T-cell (primary cell): ENCODE measurements around the gene POT1. TPM values are rescaled to one million over a fixed set of nuclear protein-coding genes. Genes with fewer than 3 reads are reported as not detected.

Experiments used
- ATAC-seq, 4 experiments: fragments of 200-7000 bp in 3 of 4; fragments of 150-1000 bp in 1 of 4; cut with Tn5 transposase; replicated peaks in 1 of 4; 1 replicate in 3 of 4; 2 replicates in 1 of 4; pipeline ENCODE4 v1.10.0; 2021; ENCODE audit warnings: moderate library complexity in 3 of 4, mild to moderate bottlenecking in 2 of 4, moderate number of reproducible peaks in 1 of 4
- CTCF ChIA-PET, 2 donors: fragments of 300-600 bp; sonication (Branson Sonifier 250); formaldehyde crosslinking; loops; one replicate each; lab custom pipeline; 2022; ENCODE audit warnings: antibody characterized with exemption in 2 of 2; lab: Charles Lee
- POLR2A ChIA-PET, 2 donors: fragments of 300-600 bp; sonication (Branson Sonifier 250); formaldehyde crosslinking; loops; one replicate each; lab custom pipeline; 2022; ENCODE audit warnings: antibody characterized with exemption in 2 of 2; lab: Charles Lee
- DNase-seq, 35 experiments: peaks; one replicate each; pipeline versions ENCODE4 v3.0.0 to v3.0.0-alpha.2; 2013 to 2023
- H3K27ac ChIP-seq: one replicate; pipeline ENCODE4 v1.5.1; 2013; ENCODE audit warnings: low read length
- H3K27me3 ChIP-seq, 2 experiments: replicated peaks in 1 of 2; 1 replicate in 1 of 2; 2 replicates in 1 of 2; pipeline versions ENCODE4 v1.6.1 to v1.7.0; 2013; ENCODE audit warnings: low read length in 1 of 2, mixed read lengths in 1 of 2; ENCODE audit not compliant: control insufficient read depth in 2 of 2, insufficient read depth in 2 of 2; ENCODE audit errors: extremely low read depth in 1 of 2
- H3K36me3 ChIP-seq, 2 donors: 1 replicate in 1 of 2; 2 replicates in 1 of 2; pipeline versions ENCODE4 v1.6.1 to v1.7.0; 2013; ENCODE audit warnings: low read length in 1 of 2; ENCODE audit not compliant: control insufficient read depth in 2 of 2, insufficient read depth in 1 of 2; ENCODE audit errors: extremely low read depth in 1 of 2
- H3K4me1 ChIP-seq, 2 experiments: 1 replicate in 1 of 2; 2 replicates in 1 of 2; pipeline versions ENCODE4 v1.6.1 to v1.7.0; 2013; ENCODE audit warnings: low read length in 2 of 2, mixed read lengths in 1 of 2; ENCODE audit not compliant: insufficient read depth in 2 of 2, control insufficient read depth in 1 of 2; ENCODE audit errors: extremely low read depth in 1 of 2
- H3K4me3 ChIP-seq, 2 donors: 1 replicate in 1 of 2; 2 replicates in 1 of 2; pipeline versions ENCODE4 v1.5.1 to v1.7.0; 2013; ENCODE audit warnings: mild to moderate bottlenecking in 2 of 2, low read length in 1 of 2, moderate library complexity in 1 of 2; ENCODE audit not compliant: control insufficient read depth in 1 of 2; ENCODE audit errors: extremely low read depth in 1 of 2
- H3K9me3 ChIP-seq: 2 replicates; pipeline ENCODE4 v1.7.0; 2013
- H3K27ac Mint-ChIP-seq, 2 donors: one replicate each; pipeline ENCODE4 v1.8.0; 2020 to 2021; ENCODE audit warnings: mild to moderate bottlenecking in 2 of 2, mixed read lengths in 2 of 2
- H3K27me3 Mint-ChIP-seq, 2 donors: one replicate each; pipeline ENCODE4 v1.8.0; 2021 to 2022; ENCODE audit warnings: mixed read lengths in 2 of 2
- H3K36me3 Mint-ChIP-seq: one replicate; pipeline ENCODE4 v1.8.0; 2021; ENCODE audit warnings: mixed read lengths
- H3K4me1 Mint-ChIP-seq, 3 donors: one replicate each; pipeline ENCODE4 v1.8.0; 2020 to 2022; ENCODE audit warnings: mixed read lengths in 3 of 3, mild to moderate bottlenecking in 1 of 3
- H3K4me3 Mint-ChIP-seq, 3 donors: one replicate each; pipeline ENCODE4 v1.8.0; 2020 to 2022; ENCODE audit warnings: mild to moderate bottlenecking in 3 of 3, mixed read lengths in 3 of 3, moderate library complexity in 3 of 3
- H3K9me3 Mint-ChIP-seq, 3 donors: one replicate each; pipeline ENCODE4 v1.8.0; 2020 to 2022; ENCODE audit warnings: mixed read lengths in 3 of 3
- WGBS: methylation state at CpG from one replicate; pipeline ENCODE4 v1.1.5; 2013; ENCODE audit warnings: missing lambda C conversion rate; ENCODE audit not compliant: insufficient coverage; 5-methylcytosine and 5-hydroxymethylcytosine counted together
- total RNA-seq, 35 experiments: library from RNA in 6 of 35; stranded (reverse) in 6 of 35; fragments of 120-200 nt in 1 of 35; gene quantifications; one replicate each; pipeline versions ENCODE4 v1.2.1 to v1.2.4 and lab custom pipeline; 2013 to 2026

POT1 gene
- total RNA-seq, 5 donors from 2014 or later (not counting 1 experiment from before 2014, with no cell fraction given) = 17.6 to 27.9 (median 23.2) TPM

DNA sequence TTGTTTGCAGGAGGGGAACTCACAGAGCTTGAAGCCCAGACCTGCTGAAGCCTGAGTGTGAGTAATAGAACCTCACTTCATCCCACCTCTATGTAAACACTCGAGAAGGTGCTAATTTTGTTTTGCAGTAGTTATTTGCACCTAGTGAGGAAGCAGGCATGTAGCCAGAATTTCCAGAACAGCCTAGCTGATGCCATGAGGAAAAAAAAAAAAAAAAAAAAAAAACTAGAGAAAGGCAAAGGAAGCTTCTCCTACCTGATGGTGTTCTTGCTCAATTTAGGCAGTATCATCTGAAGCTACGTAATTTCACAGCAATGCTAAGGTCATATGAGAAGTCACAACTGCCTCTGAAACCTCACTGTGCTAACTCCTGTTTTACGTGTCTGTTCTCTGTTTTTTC, 150.4 kb downstream of the POT1 start:
- peaks cover 0 to 8% of the 10 kb centered on the region in 2 experiments for H3K27me3 ChIP-seq
- WGBS = 67% methylated on average over 1 of the region's 3 CpGs
- no peak overlapping the region for H3K4me3 ChIP-seq
- ATAC-seq = no peak
- H3K9me3 ChIP-seq = no peaks in the 10 kb centered on the region
- no peak overlapping the region for H3K4me3 Mint-ChIP-seq
- no peaks in the 10 kb centered on the region for H3K9me3 Mint-ChIP-seq
- H3K27ac Mint-ChIP-seq = no peak overlapping the region
- no peaks in the 10 kb centered on the region for H3K36me3 Mint-ChIP-seq
- no peaks in the 10 kb centered on the region for H3K4me1 ChIP-seq
- H3K4me1 Mint-ChIP-seq = no peaks in the 10 kb centered on the region
- POLR2A ChIA-PET = interaction anchor here in 1 of 2 donors (0.6 kb wide), 2 partner anchors 833 to 1004 kb away, joined by 3 to 6 read pairs; no protein-coding TSS in a partner anchor
- H3K27me3 Mint-ChIP-seq = peaks cover 7 to 15% of the 10 kb centered on the region in 2 donors
- DNase-seq = no peak
- CTCF ChIA-PET = interaction anchor here (0.6 kb wide), 3 partner anchors 9 to 1075 kb away, joined by 3 to 9 read pairs (median 4); no protein-coding TSS in a partner anchor
- no peaks in the 10 kb centered on the region for H3K36me3 ChIP-seq
- H3K27ac ChIP-seq = no peak overlapping the region

DNA sequence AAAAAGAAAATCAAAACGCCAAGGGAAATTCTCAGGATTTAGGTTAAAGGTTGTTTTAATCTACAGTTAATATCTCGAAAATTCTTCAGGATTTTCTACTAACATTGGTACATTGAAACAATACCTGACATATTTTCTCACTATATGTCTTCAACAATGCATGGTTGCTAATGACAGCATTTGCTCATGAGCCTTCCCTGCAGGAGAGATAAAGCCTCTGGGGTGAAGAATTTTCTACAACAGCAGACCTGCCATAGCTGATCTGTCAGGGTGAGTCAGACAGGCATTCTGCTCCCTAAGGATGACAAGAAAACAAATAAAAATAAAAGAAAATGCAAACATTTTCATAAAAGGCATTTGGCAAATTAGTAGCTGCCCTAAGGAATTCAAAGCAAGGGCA, 152.4 kb downstream of the POT1 start:
- H3K27me3 ChIP-seq = peaks cover 0 to 6% of the 10 kb centered on the region in 2 experiments
- H3K27ac Mint-ChIP-seq = no peak overlapping the region
- no peaks in the 10 kb centered on the region for H3K36me3 Mint-ChIP-seq
- no peaks in the 10 kb centered on the region for H3K36me3 ChIP-seq
- no peaks in the 10 kb centered on the region for H3K4me1 ChIP-seq
- no peaks in the 10 kb centered on the region for H3K9me3 ChIP-seq
- H3K9me3 Mint-ChIP-seq = no peaks in the 10 kb centered on the region
- no peak overlapping the region for H3K4me3 Mint-ChIP-seq
- ChIA-PET CTCF (interaction anchor here in 1 of 2 donors (0.6 kb wide), 1 partner anchor 1555 kb away, joined by 3 read pairs; no protein-coding TSS in a partner anchor), POLR2A (no interaction called here)
- H3K4me1 Mint-ChIP-seq = no peaks in the 10 kb centered on the region
- no peak overlapping the region for H3K27ac ChIP-seq
- peaks cover 9 to 24% of the 10 kb centered on the region in 2 donors for H3K27me3 Mint-ChIP-seq
- no peak overlapping the region for H3K4me3 ChIP-seq
- ATAC-seq (no peak), DNase-seq (no peak)
- no CpG with 5 or more reads among the region's 2 CpGs for WGBS

- ChIA-PET CTCF (no interaction called here), POLR2A (no interaction called here)
- Mint-ChIP-seq H3K36me3 (no peaks in the 10 kb centered on the region), H3K4me3 (no peak overlapping the region), H3K4me1 (no peaks in the 10 kb centered on the region), H3K9me3 (no peaks in the 10 kb centered on the region), H3K27ac (no peak overlapping the region), H3K27me3 (peaks cover 12 to 31% of the 10 kb centered on the region in 2 donors)
- Histone ChIP-seq H3K27me3 (peaks cover 0 to 6% of the 10 kb centered on the region in 2 experiments), H3K9me3 (no peaks in the 10 kb centered on the region), H3K4me1 (no peaks in the 10 kb centered on the region), H3K36me3 (no peaks in the 10 kb centered on the region), H3K4me3 (no peak overlapping the region), H3K27ac (no peak overlapping the region)
- DNase-seq (no peak), ATAC-seq (no peak)
- no CpG with 5 or more reads among the region's 2 CpGs for WGBS
Observed at GRCh38 chr7:124776153-124776552, 153.5 kb downstream of the POT1 start.

- DNase-seq = no peak
- ATAC-seq = no peak
- Histone ChIP-seq H3K9me3 (no peaks in the 10 kb centered on the region), H3K27me3 (peaks cover 0 to 6% of the 10 kb centered on the region in 2 experiments), H3K4me1 (no peaks in the 10 kb centered on the region), H3K4me3 (no peak overlapping the region), H3K27ac (no peak overlapping the region), H3K36me3 (no peaks in the 10 kb centered on the region)
- ChIA-PET CTCF (no interaction called here), POLR2A (no interaction called here)
- H3K27ac Mint-ChIP-seq = no peak overlapping the region
- no peaks in the 10 kb centered on the region for H3K36me3 Mint-ChIP-seq
- peaks cover 12 to 38% of the 10 kb centered on the region in 2 donors for H3K27me3 Mint-ChIP-seq
- H3K9me3 Mint-ChIP-seq = no peaks in the 10 kb centered on the region
- H3K4me1 Mint-ChIP-seq = no peaks in the 10 kb centered on the region
- no peak overlapping the region for H3K4me3 Mint-ChIP-seq
Observed at GRCh38 chr7:124775422-124775821, 154.2 kb downstream of the POT1 start.

GRCh38 chr7:124773938-124774337, 155.7 kb downstream of the POT1 start:
- POLR2A ChIA-PET = no interaction called here
- H3K27ac ChIP-seq = no peak overlapping the region
- H3K36me3 ChIP-seq = no peaks in the 10 kb centered on the region
- no peaks in the 10 kb centered on the region for H3K9me3 Mint-ChIP-seq
- no peak overlapping the region for H3K4me3 Mint-ChIP-seq
- no peak for DNase-seq
- no peak overlapping the region for H3K27ac Mint-ChIP-seq
- WGBS = no CpG with 5 or more reads among the region's 4 CpGs
- peaks cover 12 to 35% of the 10 kb centered on the region in 2 donors for H3K27me3 Mint-ChIP-seq
- H3K4me1 ChIP-seq = no peaks in the 10 kb centered on the region
- H3K27me3 ChIP-seq = peaks cover 0 to 6% of the 10 kb centered on the region in 2 experiments
- no peaks in the 10 kb centered on the region for H3K36me3 Mint-ChIP-seq
- H3K4me1 Mint-ChIP-seq = no peaks in the 10 kb centered on the region
- ATAC-seq = no peak
- no peak overlapping the region for H3K4me3 ChIP-seq
- CTCF ChIA-PET = no interaction called here
- H3K9me3 ChIP-seq = no peaks in the 10 kb centered on the region

DNA sequence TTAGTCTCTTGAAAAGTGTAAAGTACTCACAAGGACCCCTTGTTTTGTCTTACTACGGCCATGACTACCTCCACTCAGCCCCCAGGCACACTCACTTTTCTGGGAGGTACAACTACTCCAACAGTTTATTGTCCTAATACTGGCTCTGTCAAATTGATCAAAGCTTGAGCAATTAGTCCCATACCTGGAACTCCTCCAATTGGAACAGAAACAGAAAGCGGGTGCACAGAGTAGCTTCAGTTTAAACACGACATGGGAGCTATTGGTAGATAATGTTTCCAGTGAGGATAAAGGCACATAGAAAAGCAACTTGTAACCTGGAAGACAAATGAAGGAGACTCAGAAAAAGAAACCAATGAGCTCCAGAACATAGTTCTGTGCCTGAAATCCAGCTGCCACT, 156.3 kb downstream of the POT1 start:
- Histone ChIP-seq H3K27ac (no peak overlapping the region), H3K36me3 (no peaks in the 10 kb centered on the region), H3K4me1 (no peaks in the 10 kb centered on the region), H3K9me3 (no peaks in the 10 kb centered on the region), H3K27me3 (peaks cover 3 to 6% of the 10 kb centered on the region in 2 experiments), H3K4me3 (no peak overlapping the region)
- Mint-ChIP-seq H3K4me3 (no peak overlapping the region), H3K27ac (no peak overlapping the region), H3K27me3 (peaks cover 12 to 31% of the 10 kb centered on the region in 2 donors), H3K36me3 (no peaks in the 10 kb centered on the region), H3K4me1 (no peaks in the 10 kb centered on the region), H3K9me3 (no peaks in the 10 kb centered on the region)
- DNase-seq = no peak
- WGBS = 94% methylated on average over 2 of the region's 3 CpGs
- no peak for ATAC-seq
- CTCF ChIA-PET = no interaction called here
- POLR2A ChIA-PET = no interaction called here
